SK-N-SH (cell line): ENCODE data around the gene ZNF17. TPM values are rescaled to one million over a fixed set of nuclear protein-coding genes. Genes with fewer than 3 reads are reported as not detected.

Experiments used
- CTCF ChIA-PET: fragments of 300-600, 350-600 bp; formaldehyde crosslinking; extraction: SDS; loops from one replicate; lab custom pipeline; 2021; lab: Yijun Ruan, JAX
- POLR2A ChIA-PET: fragments of 350-600 bp; sonication (Branson Sonifier 250); formaldehyde crosslinking; extraction: SDS; loops from one replicate; lab custom pipeline; 2020; ENCODE audit warnings: antibody characterized with exemption, inconsistent platforms; lab: Yijun Ruan, JAX
- DNase-seq: peaks from one replicate; pipeline ENCODE4 v3.0.0; 2012
- H2AFZ ChIP-seq: fragments of 200-600 bp; sonication (generic); 2 replicates; pipeline ENCODE4 v1.8.1; 2016; ENCODE audit warnings: antibody characterized with exemption, mild to moderate bottlenecking, low read depth
- H3F3A ChIP-seq: fragments of 200-600 bp; sonication (generic); replicated peaks from 2 replicates; pipeline ENCODE3; 2016; ENCODE audit warnings: antibody characterized with exemption, mild to moderate bottlenecking; ENCODE audit not compliant: insufficient read depth
- H3K27ac ChIP-seq, 2 experiments: fragments of 200-500 bp in 1 of 2; fragments of 200-600 bp in 1 of 2; sonication (Bioruptor generic) in 1 of 2; sonication (generic), shearing (Covaris generic) in 1 of 2; 2 replicates each; pipeline versions ENCODE4 v1.5.1 to v1.6.1; 2014 to 2016; ENCODE audit warnings: low read depth in 2 of 2, inconsistent platforms in 1 of 2, low read length in 1 of 2, mild to moderate bottlenecking in 1 of 2, mixed read lengths in 1 of 2
- H3K27me3 ChIP-seq: fragments of 200-600 bp; sonication (generic), shearing (Covaris generic); 2 replicates; pipeline ENCODE4 v1.6.1; 2016; ENCODE audit warnings: mixed run types; ENCODE audit not compliant: insufficient read depth
- H3K36me3 ChIP-seq, 2 experiments: fragments of 200-500 bp in 1 of 2; fragments of 200-600 bp in 1 of 2; sonication (Bioruptor generic) in 1 of 2; sonication (generic) in 1 of 2; replicated peaks in 1 of 2; 2 replicates each; pipeline versions ENCODE3 to v1.5.1; 2014 to 2016; ENCODE audit warnings: low read length in 1 of 2, mild to moderate bottlenecking in 1 of 2; ENCODE audit not compliant: insufficient read depth in 2 of 2, control insufficient read depth in 1 of 2
- H3K4me1 ChIP-seq, 2 experiments: fragments of 200-500 bp in 1 of 2; fragments of 200-600 bp in 1 of 2; sonication (Bioruptor generic) in 1 of 2; sonication (generic), shearing (Covaris generic) in 1 of 2; 2 replicates each; pipeline versions ENCODE4 v1.5.1 to v1.6.1; 2014 to 2016; ENCODE audit warnings: low read depth in 1 of 2, low read length in 1 of 2, mixed run types in 1 of 2; ENCODE audit not compliant: insufficient read depth in 2 of 2, control insufficient read depth in 1 of 2
- H3K4me2 ChIP-seq: fragments of 200-600 bp; sonication (generic), shearing (Covaris generic); 2 replicates; pipeline ENCODE4 v1.6.1; 2017; ENCODE audit warnings: mixed run types
- H3K4me3 ChIP-seq, 2 experiments: fragments of 200-500 bp in 1 of 2; fragments of 200-600 bp in 1 of 2; sonication (Bioruptor generic) in 1 of 2; sonication (generic), shearing (Covaris generic) in 1 of 2; 2 replicates each; pipeline versions ENCODE4 v1.5.1 to v1.8.1; 2014 to 2016; ENCODE audit warnings: low read depth in 2 of 2, inconsistent platforms in 1 of 2, low read length in 1 of 2, mild to moderate bottlenecking in 1 of 2, mixed read lengths in 1 of 2, moderate library complexity in 1 of 2
- H3K79me2 ChIP-seq: fragments of 200-600 bp; sonication (generic); 2 replicates; pipeline ENCODE4 v1.8.1; 2017; ENCODE audit warnings: mild to moderate bottlenecking; ENCODE audit not compliant: insufficient read depth
- H3K9ac ChIP-seq: fragments of 200-600 bp; sonication (generic); 2 replicates; pipeline ENCODE4 v1.6.1; 2017; ENCODE audit warnings: mixed run types
- H3K9me2 ChIP-seq: fragments of 200-600 bp; sonication (generic); 2 replicates; pipeline ENCODE4 v1.6.1; 2017; ENCODE audit warnings: mixed run types
- H3K9me3 ChIP-seq: fragments of 200-600 bp; sonication (generic); 2 replicates; pipeline ENCODE4 v1.6.1; 2017; ENCODE audit warnings: mixed run types, mild to moderate bottlenecking, moderate library complexity
- H4K20me1 ChIP-seq: fragments of 200-600 bp; sonication (generic); 2 replicates; pipeline ENCODE4 v1.6.1; 2017; ENCODE audit warnings: mild to moderate bottlenecking, mixed run types; ENCODE audit not compliant: insufficient read depth
- EP300 ChIP-seq, 2 experiments: IDR thresholded peaks; 2 replicates each; pipeline versions ENCODE4 v1.4.0 to v1.6.1; 2012; ENCODE audit warnings: borderline replicate concordance in 1 of 2, low read depth in 1 of 2, low read length in 1 of 2
- EZH2phosphoT487 ChIP-seq: fragments of 200-600 bp; sonication (generic); IDR thresholded peaks from 2 replicates; pipeline ENCODE4 v1.6.1; 2017; ENCODE audit warnings: low read depth, mixed run types, mild to moderate bottlenecking, antibody characterized with exemption, moderate library complexity, borderline replicate concordance
- FOSL2 ChIP-seq: IDR thresholded peaks from 2 replicates; pipeline ENCODE4 v1.4.0; 2012; ENCODE audit warnings: low read depth, mild to moderate bottlenecking, moderate library complexity, borderline replicate concordance
- FOXJ3 ChIP-seq: sonication (generic); formaldehyde crosslinking; IDR thresholded peaks from 2 replicates; pipeline ENCODE4 v1.5.1; 2020; ENCODE audit warnings: mild to moderate bottlenecking, missing genetic modification reagents
- MXI1 ChIP-seq: IDR thresholded peaks from 2 replicates; pipeline ENCODE4 v1.6.1; 2012; ENCODE audit warnings: mild to moderate bottlenecking, low read depth, low read length, improper control_type of control experiment
- RFX5 ChIP-seq: IDR thresholded peaks from 2 replicates; pipeline ENCODE4 v1.6.1; 2012; ENCODE audit warnings: mild to moderate bottlenecking, improper control_type of control experiment, low read length
- SIN3A ChIP-seq: IDR thresholded peaks from 2 replicates; pipeline ENCODE4 v1.6.1; 2012; ENCODE audit warnings: low read depth, mild to moderate bottlenecking, low read length, moderate library complexity, borderline replicate concordance
- polyA plus RNA-seq, 3 experiments: library from polyadenylated mRNA; depleted of rRNA; stranded (reverse); fragments of >200 nt; gene quantifications; 2 replicates each; pipeline ENCODE4 v1.2.3, GENCODE V29; 2012
- TF ChIP-seq, protein P1 (sequence below): fragments of 150-350 bp; IDR thresholded peaks from 2 replicates; pipeline ENCODE4 v1.6.1; 2017; ENCODE audit warnings: antibody characterized with exemption, low read length, low read depth, borderline replicate concordance
- TF ChIP-seq, protein P2 (sequence below): IDR thresholded peaks from 2 replicates; pipeline ENCODE4 v1.6.1; 2012; ENCODE audit warnings: mild to moderate bottlenecking, low read depth, low read length, moderate library complexity
- TF ChIP-seq, protein P3 (sequence below): IDR thresholded peaks from 2 replicates; pipeline ENCODE4 v1.4.0; 2012; ENCODE audit warnings: low read depth, borderline replicate concordance
- TF ChIP-seq, protein P4 (sequence below): IDR thresholded peaks from 2 replicates; pipeline ENCODE4 v1.4.0; 2012; ENCODE audit warnings: low read depth

The ZNF17 gene
- polyA plus RNA-seq, 1 of the 3 experiments (the other 2 are of a cell fraction) = 3.9 TPM

DNA sequence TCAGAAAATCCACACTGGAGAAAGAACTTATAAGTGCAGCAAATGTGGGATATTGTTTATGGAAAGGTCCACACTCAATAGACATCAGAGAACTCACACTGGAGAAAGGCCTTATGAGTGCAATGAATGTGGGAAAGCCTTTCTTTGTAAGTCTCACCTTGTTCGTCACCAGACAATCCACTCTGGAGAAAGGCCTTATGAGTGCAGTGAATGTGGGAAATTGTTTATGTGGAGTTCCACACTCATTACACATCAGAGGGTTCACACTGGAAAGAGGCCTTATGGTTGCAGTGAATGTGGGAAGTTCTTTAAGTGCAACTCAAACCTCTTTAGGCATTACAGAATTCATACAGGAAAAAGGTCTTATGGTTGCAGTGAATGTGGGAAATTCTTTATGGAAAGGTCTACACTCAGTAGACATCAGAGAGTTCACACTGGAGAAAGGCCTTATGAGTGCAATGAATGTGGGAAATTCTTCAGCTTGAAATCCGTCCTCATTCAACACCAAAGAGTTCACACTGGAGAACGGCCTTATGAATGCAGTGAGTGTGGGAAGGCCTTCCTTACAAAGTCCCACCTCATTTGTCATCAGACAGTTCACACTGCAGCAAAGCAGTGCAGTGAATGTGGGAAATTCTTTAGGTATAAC lies 33.3 kb upstream of the ZNF17 start (continued):
- TF ChIP-seq, protein P1, sequence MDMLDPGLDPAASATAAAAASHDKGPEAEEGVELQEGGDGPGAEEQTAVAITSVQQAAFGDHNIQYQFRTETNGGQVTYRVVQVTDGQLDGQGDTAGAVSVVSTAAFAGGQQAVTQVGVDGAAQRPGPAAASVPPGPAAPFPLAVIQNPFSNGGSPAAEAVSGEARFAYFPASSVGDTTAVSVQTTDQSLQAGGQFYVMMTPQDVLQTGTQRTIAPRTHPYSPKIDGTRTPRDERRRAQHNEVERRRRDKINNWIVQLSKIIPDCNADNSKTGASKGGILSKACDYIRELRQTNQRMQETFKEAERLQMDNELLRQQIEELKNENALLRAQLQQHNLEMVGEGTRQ = no peak
- no peak for TF ChIP-seq FOXJ3
- no peak for TF ChIP-seq MXI1
- TF ChIP-seq, protein P2, sequence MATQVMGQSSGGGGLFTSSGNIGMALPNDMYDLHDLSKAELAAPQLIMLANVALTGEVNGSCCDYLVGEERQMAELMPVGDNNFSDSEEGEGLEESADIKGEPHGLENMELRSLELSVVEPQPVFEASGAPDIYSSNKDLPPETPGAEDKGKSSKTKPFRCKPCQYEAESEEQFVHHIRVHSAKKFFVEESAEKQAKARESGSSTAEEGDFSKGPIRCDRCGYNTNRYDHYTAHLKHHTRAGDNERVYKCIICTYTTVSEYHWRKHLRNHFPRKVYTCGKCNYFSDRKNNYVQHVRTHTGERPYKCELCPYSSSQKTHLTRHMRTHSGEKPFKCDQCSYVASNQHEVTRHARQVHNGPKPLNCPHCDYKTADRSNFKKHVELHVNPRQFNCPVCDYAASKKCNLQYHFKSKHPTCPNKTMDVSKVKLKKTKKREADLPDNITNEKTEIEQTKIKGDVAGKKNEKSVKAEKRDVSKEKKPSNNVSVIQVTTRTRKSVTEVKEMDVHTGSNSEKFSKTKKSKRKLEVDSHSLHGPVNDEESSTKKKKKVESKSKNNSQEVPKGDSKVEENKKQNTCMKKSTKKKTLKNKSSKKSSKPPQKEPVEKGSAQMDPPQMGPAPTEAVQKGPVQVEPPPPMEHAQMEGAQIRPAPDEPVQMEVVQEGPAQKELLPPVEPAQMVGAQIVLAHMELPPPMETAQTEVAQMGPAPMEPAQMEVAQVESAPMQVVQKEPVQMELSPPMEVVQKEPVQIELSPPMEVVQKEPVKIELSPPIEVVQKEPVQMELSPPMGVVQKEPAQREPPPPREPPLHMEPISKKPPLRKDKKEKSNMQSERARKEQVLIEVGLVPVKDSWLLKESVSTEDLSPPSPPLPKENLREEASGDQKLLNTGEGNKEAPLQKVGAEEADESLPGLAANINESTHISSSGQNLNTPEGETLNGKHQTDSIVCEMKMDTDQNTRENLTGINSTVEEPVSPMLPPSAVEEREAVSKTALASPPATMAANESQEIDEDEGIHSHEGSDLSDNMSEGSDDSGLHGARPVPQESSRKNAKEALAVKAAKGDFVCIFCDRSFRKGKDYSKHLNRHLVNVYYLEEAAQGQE = no peak
- no peak for TF ChIP-seq EP300 (IDR thresholded peaks at IDR 0.05; ENCODE audit: borderline replicate concordance in 1 of 2, low read depth in 1 of 2, low read length in 1 of 2)

DNA sequence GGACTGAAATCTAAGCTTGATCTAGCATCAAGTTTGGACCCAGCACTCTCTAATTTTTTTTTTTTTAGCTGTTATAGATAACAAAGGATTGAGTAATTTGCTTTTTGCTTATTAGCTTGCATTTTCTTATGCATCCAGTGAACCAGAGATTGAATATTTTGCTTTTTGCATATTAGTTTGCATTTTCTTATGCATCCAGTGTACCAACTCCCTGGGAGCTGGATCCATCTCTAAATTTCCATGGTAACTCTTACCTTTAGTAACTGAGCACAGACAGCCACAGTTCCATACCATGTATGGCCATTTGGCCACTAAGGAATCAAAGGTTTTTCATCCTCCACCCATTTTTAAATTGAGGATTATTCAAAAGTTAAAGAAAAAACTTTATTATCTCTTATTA lies 30.0 kb upstream of the ZNF17 start:
- no peaks in the 10 kb centered on the region for H3K9me2 ChIP-seq
- POLR2A ChIA-PET = no interaction called here
- no peak overlapping the region for H3K4me2 ChIP-seq
- no peak overlapping the region for H3K4me3 ChIP-seq
- no peaks in the 10 kb centered on the region for H3K4me1 ChIP-seq
- H3K27me3 ChIP-seq = no peaks in the 10 kb centered on the region
- H3K9me3 ChIP-seq = no peaks in the 10 kb centered on the region; the same call in 1 of the 2 replicates
- no peak overlapping the region for H3K9ac ChIP-seq
- no peaks in the 10 kb centered on the region for H4K20me1 ChIP-seq
- DNase-seq = no peak
- CTCF ChIA-PET = no interaction called here
- no peak overlapping the region for H3K27ac ChIP-seq
- H2AFZ ChIP-seq = no peak overlapping the region
- H3K79me2 ChIP-seq = no peaks in the 10 kb centered on the region
- TF ChIP-seq, protein P3, sequence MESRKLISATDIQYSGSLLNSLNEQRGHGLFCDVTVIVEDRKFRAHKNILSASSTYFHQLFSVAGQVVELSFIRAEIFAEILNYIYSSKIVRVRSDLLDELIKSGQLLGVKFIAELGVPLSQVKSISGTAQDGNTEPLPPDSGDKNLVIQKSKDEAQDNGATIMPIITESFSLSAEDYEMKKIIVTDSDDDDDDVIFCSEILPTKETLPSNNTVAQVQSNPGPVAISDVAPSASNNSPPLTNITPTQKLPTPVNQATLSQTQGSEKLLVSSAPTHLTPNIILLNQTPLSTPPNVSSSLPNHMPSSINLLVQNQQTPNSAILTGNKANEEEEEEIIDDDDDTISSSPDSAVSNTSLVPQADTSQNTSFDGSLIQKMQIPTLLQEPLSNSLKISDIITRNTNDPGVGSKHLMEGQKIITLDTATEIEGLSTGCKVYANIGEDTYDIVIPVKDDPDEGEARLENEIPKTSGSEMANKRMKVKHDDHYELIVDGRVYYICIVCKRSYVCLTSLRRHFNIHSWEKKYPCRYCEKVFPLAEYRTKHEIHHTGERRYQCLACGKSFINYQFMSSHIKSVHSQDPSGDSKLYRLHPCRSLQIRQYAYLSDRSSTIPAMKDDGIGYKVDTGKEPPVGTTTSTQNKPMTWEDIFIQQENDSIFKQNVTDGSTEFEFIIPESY = no peak
- TF ChIP-seq MXI1 (no peak), EZH2phosphoT487 (no peak), RFX5 (no peak), FOSL2 (no peak), SIN3A (no peak)
- TF ChIP-seq, protein P1 = no peak
- TF ChIP-seq, protein P4, sequence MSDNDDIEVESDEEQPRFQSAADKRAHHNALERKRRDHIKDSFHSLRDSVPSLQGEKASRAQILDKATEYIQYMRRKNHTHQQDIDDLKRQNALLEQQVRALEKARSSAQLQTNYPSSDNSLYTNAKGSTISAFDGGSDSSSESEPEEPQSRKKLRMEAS = no peak
- H3K36me3 ChIP-seq = peaks cover 15 to 16% of the 10 kb centered on the region in 2 experiments
- H3F3A ChIP-seq = no peaks in the 10 kb centered on the region
